Liver (tissue), 9 donors: Measurements from ENCODE around the gene RAB12. TPM values are rescaled to one million over a fixed set of nuclear protein-coding genes. Genes with fewer than 3 reads are reported as not detected.

Experiments used
- DNase-seq: peaks from one replicate; pipeline ENCODE4 v3.0.0-alpha.2; 2017; ENCODE audit warnings: low spot score
- H3K27ac ChIP-seq, 2 donors: one replicate each; pipeline ENCODE4 v1.7.0; 2013; ENCODE audit warnings: inconsistent platforms in 2 of 2, low read length in 2 of 2, control low read depth in 1 of 2, low read depth in 1 of 2, mild to moderate bottlenecking in 1 of 2
- H3K27me3 ChIP-seq, 4 donors: one replicate each; pipeline versions ENCODE4 v1.6.1 to v1.7.0; 2013; ENCODE audit warnings: low read length in 3 of 4, inconsistent platforms in 1 of 4, mild to moderate bottlenecking in 1 of 4, moderate library complexity in 1 of 4; ENCODE audit not compliant: control insufficient read depth in 4 of 4, insufficient read depth in 4 of 4
- H3K36me3 ChIP-seq, 4 donors: one replicate each; pipeline versions ENCODE4 v1.6.1 to v1.7.0; 2013; ENCODE audit warnings: low read length in 3 of 4, mild to moderate bottlenecking in 3 of 4, low read depth in 1 of 4, moderate library complexity in 1 of 4; ENCODE audit not compliant: control insufficient read depth in 4 of 4, insufficient read depth in 3 of 4
- H3K4me1 ChIP-seq, 4 donors: one replicate each; pipeline versions ENCODE4 v1.6.1 to v1.7.0; 2013; ENCODE audit warnings: low read length in 3 of 4, mild to moderate bottlenecking in 3 of 4, moderate library complexity in 1 of 4; ENCODE audit not compliant: control insufficient read depth in 4 of 4, insufficient read depth in 4 of 4
- H3K4me3 ChIP-seq, 3 donors: one replicate each; pipeline versions ENCODE4 v1.6.1 to v1.7.0; 2013; ENCODE audit warnings: low read length in 3 of 3, control low read depth in 1 of 3, low read depth in 1 of 3, mild to moderate bottlenecking in 1 of 3
- H3K9ac ChIP-seq, 2 donors: one replicate each; pipeline ENCODE4 v1.7.0; 2013; ENCODE audit warnings: low read length in 2 of 2, mild to moderate bottlenecking in 2 of 2, moderate library complexity in 2 of 2, control low read depth in 1 of 2, low read depth in 1 of 2
- H3K9me3 ChIP-seq, 4 donors: one replicate each; pipeline versions ENCODE4 v1.6.1 to v1.7.0; 2013; ENCODE audit warnings: low read length in 3 of 4; ENCODE audit not compliant: control insufficient read depth in 4 of 4
- ATF3 ChIP-seq: IDR thresholded peaks from 2 replicates; pipeline ENCODE4 v1.6.1; 2016; ENCODE audit warnings: antibody characterized with exemption
- CTCF ChIP-seq: fragments of 150-350 bp; IDR thresholded peaks from 2 replicates; pipeline ENCODE4 v1.5.1; 2017; ENCODE audit warnings: improper control_type of control experiment, low read depth, low read length; ENCODE audit not compliant: missing input control
- EGR1 ChIP-seq, 2 donors: IDR thresholded peaks; 2 replicates each; pipeline ENCODE4 v1.6.1; 2016 to 2018; ENCODE audit warnings: antibody characterized with exemption in 2 of 2, low read depth in 2 of 2
- FOXA1 ChIP-seq: IDR thresholded peaks from 2 replicates; pipeline ENCODE4 v1.6.1; 2016; ENCODE audit warnings: antibody characterized with exemption
- FOXA2 ChIP-seq: IDR thresholded peaks from 2 replicates; pipeline ENCODE4 v1.6.1; 2016; ENCODE audit warnings: antibody characterized with exemption
- GABPA ChIP-seq, 2 donors: IDR thresholded peaks in 1 of 2; conservative IDR thresholded peaks in 1 of 2; 2 replicates each; pipeline ENCODE4 v1.6.1; 2016; ENCODE audit warnings: antibody characterized with exemption in 2 of 2, mild to moderate bottlenecking in 1 of 2, moderate library complexity in 1 of 2
- JUND ChIP-seq, 2 donors: IDR thresholded peaks; 2 replicates each; pipeline ENCODE4 v1.6.1; 2016; ENCODE audit warnings: antibody characterized with exemption in 2 of 2
- MAX ChIP-seq: IDR thresholded peaks from 2 replicates; pipeline ENCODE4 v1.6.1; 2016; ENCODE audit warnings: antibody characterized with exemption
- NR2F2 ChIP-seq: IDR thresholded peaks from 2 replicates; pipeline ENCODE4 v1.6.1; 2016; ENCODE audit warnings: antibody characterized with exemption
- RAD21 ChIP-seq, 2 donors: IDR thresholded peaks; 2 replicates each; pipeline ENCODE4 v1.6.1; 2016; ENCODE audit warnings: antibody characterized with exemption in 2 of 2, mild to moderate bottlenecking in 2 of 2
- REST ChIP-seq: IDR thresholded peaks from 2 replicates; pipeline ENCODE4 v1.6.1; 2016; ENCODE audit warnings: antibody characterized with exemption, mild to moderate bottlenecking
- RXRA ChIP-seq, 2 donors: IDR thresholded peaks; 2 replicates each; pipeline ENCODE4 v1.6.1; 2017 to 2018; ENCODE audit warnings: antibody characterized with exemption in 2 of 2, mild to moderate bottlenecking in 1 of 2
- TAF1 ChIP-seq: conservative IDR thresholded peaks from 2 replicates; pipeline ENCODE4 v1.6.1; 2016; ENCODE audit warnings: antibody characterized with exemption, mild to moderate bottlenecking
- WGBS: extraction: QIAGEN DNeasy Blood & Tissue Kit; methylation state at CpG from one replicate; pipeline ENCODE4 v1.1.7; 2013; 5-methylcytosine and 5-hydroxymethylcytosine counted together
- polyA plus RNA-seq, 2 donors: library from polyadenylated mRNA; stranded (reverse) in 1 of 2; unstranded in 1 of 2; fragments of 200-250 nt in 1 of 2; fragments of >200 nt in 1 of 2; fragmentation: Nextera tagmentation in 1 of 2; extraction: Ambion mirVana in 1 of 2; gene quantifications; one replicate each; pipeline versions ENCODE4 v1.2.1 to v1.2.3, GENCODE V29; 2013 to 2015
- total RNA-seq, 2 donors: library from RNA; depleted of rRNA; stranded (reverse); fragments of >200 nt; gene quantifications; one replicate each; pipeline ENCODE4 v1.2.3, GENCODE V29; 2014
- donor health status: healthy.
- donor health status: healthy.
- donor health status: healthy.
- donor health status: healthy.
- donor health status: healthy.

The RAB12 gene
- total and polyA plus RNA-seq, 4 donors = 5.0 to 25.9 (median 14.9) TPM

GRCh38 chr18:8667846-8668245 is 58.6 kb downstream of the RAB12 start:
- 94% methylated on average over 3 of the region's 3 CpGs for WGBS
- no peak for DNase-seq
- H3K9ac ChIP-seq = no peak overlapping the region
- H3K4me1 ChIP-seq = no peaks in the 10 kb centered on the region
- no peaks in the 10 kb centered on the region for H3K27me3 ChIP-seq
- TF ChIP-seq MAX = no peak
- TF ChIP-seq FOXA1 = no peak
- TF ChIP-seq CTCF = no peak
- TF ChIP-seq NR2F2 = no peak
- no peak for TF ChIP-seq FOXA2
- TF ChIP-seq RXRA (IDR thresholded peaks at IDR 0.05) = no peak
- no peak for TF ChIP-seq GABPA (IDR thresholded peaks at IDR 0.05 in 1 of 2, conservative IDR thresholded peaks at IDR 0.05 in 1 of 2)
- TF ChIP-seq EGR1 (IDR thresholded peaks at IDR 0.05; ENCODE audit: low read depth in 2 of 2) = no peak
- TF ChIP-seq REST = no peak
- TF ChIP-seq TAF1 = no peak
- no peak for TF ChIP-seq RAD21 (IDR thresholded peaks at IDR 0.05)
- TF ChIP-seq JUND (IDR thresholded peaks at IDR 0.05) = no peak
- H3K4me3 ChIP-seq = no peak overlapping the region
- H3K9me3 ChIP-seq = no peaks in the 10 kb centered on the region
- no peak overlapping the region for H3K27ac ChIP-seq
- H3K36me3 ChIP-seq = no peaks in the 10 kb centered on the region

- TF ChIP-seq REST = no peak
- TF ChIP-seq JUND (IDR thresholded peaks at IDR 0.05) = no peak
- no peak for TF ChIP-seq TAF1
- no peak for TF ChIP-seq ATF3
- Histone ChIP-seq H3K27ac (no peak overlapping the region), H3K9ac (no peak overlapping the region), H3K4me1 (no peaks in the 10 kb centered on the region), H3K36me3 (no peaks in the 10 kb centered on the region), H3K27me3 (no peaks in the 10 kb centered on the region), H3K4me3 (no peak overlapping the region), H3K9me3 (no peaks in the 10 kb centered on the region)
- no peak for DNase-seq
Measured at GRCh38 chr18:8668381-8668780, 59.1 kb downstream of the RAB12 start.
